Activated CD4-positive, alpha-beta T cell treated with anti-CD3 and anti-CD28 coated beads for 4 hours (primary cell): ENCODE measurements around the gene VSTM1.
"Not testable (repeated sequence)": the region's sequence is repeated elsewhere in the genome, so short reads cannot be mapped to it uniquely, and the experiment has no call there.

ENCODE experiments used
- DNase-seq, 2 donors: peaks; one replicate each; pipeline ENCODE4 v3.0.0-alpha.2; 2020

Gene VSTM1

GRCh38 chr19:54063350-54064116 is at the start of gene VSTM1:
TSS of gene VSTM1 (minus strand) at chr19:54063897. CDS start at chr19:54063777, 120 bp downstream.
- DNase-seq, result no peak

GRCh38 chr19:54109651-54110050 is 46.0 kb upstream of the VSTM1 start:
- DNase-seq, result no peak

- DNase-seq, result no peak
These were observed 44.8 kb upstream of the VSTM1 start for GRCh38 chr19:54108496-54108895.

- DNase-seq, result no peak
These were observed 44.3 kb upstream of the VSTM1 start for GRCh38 chr19:54107876-54108490.

- no peak for DNase-seq
These were observed 43.0 kb upstream of the VSTM1 start for GRCh38 chr19:54106716-54107115.

- DNase-seq, result no peak
These were observed 42.1 kb upstream of the VSTM1 start for GRCh38 chr19:54105796-54106195.

- no peak for DNase-seq
These were observed 41.5 kb upstream of the VSTM1 start for GRCh38 chr19:54104998-54105715.

- DNase-seq, result peak; percentile 95 to 96
These were observed 38.9 kb upstream of the VSTM1 start, which contains the start of gene NDUFA3 for GRCh38 chr19:54102421-54103169. TSS of gene NDUFA3 (plus strand) at chr19:54102855. CDS start at chr19:54102879, 24 bp downstream.

GRCh38 chr19:54100561-54100960 is 36.9 kb upstream of the VSTM1 start, which contains the start of gene OSCAR:
TSS of gene OSCAR (minus strand) at chr19:54100803. CDS start at chr19:54100792, 11 bp downstream.
- DNase-seq, result no peak

DNA sequence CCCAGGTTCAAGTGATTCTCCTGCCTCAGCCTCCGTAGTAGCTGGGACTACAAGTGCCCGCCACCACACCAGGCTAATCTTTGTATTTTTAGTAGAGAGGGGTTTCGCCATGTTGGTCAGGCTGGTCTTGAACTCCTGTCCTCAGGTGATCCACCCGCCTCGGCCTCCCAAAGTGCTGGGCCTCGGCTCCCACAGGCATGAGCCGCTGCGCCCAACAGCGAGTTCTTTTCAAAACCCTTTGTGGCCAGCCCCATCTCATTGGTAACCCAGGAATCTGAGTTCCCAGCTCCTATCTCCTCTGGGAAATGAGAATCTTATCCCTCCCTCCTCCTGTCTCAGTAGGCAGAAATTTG is 36.2 kb upstream of the VSTM1 start:
- DNase-seq, result not testable (repeated sequence)

- no peak for DNase-seq
These were observed 35.6 kb upstream of the VSTM1 start for GRCh38 chr19:54099190-54099902.

DNA sequence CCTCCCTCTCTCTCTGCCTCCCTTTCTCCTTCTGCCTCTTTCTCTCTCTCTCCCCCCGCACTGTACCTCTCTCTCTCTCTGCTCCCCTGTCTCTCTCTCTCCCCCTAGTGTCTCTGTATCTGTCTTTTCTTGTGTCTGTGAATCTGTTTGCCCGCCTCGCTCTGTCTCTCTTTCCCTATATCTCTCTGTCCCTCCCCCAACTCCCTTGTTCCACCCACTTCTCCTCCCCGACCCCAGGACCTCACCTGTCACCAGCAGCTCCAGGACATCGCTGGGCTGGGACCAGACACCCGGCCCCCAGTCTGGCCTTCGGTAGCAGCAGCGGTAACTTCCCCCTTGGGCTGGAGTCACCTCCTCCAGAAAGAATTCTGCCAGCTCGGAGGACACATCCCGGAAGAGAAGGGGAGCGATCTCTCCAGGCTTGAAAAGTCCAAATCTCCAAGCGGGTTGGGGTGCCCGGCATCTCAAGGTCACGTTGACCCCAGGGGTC is 33.0 kb upstream of the VSTM1 start:
- DNase-seq, result peak in 1 of 2 donors; percentile 22

DNA sequence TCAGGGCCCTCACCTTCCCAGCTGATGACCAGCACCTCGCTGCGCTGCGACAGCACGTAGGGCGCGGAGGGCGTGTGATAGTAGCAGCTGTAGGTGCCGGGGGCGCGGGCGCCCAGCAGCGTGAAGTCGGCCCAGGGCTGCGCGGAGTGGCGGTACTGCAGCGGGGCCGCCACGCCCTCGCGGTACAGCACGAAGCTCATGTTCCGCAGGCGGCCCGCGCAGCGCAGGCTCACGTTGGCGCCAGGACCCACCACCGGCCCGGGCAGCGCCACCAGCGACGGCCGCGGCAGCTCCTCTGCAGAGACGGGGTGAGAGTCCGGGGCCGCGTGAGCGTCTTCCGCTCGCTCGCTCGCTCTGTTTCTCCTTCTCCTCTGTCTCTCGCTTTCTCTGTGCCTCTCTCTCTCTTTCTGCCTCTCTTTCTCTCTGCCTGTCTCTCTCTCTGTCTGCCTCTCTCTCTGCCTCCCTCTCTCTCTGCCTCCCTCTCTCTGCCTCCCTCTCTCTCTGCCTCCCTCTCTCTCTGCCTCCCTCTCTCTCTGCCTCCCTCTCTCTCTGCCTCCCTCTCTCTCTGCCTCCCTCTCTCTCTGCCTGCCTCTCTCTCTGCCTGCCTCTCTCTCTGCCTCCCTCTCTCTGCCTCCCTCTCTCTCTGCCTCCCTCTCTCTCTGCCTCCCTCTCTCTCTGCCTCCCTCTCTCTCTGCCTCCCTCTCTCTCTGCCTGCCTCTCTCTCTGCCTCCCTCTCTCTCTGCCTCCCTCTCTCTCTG is 32.3 kb upstream of the VSTM1 start:
- DNase-seq, result peak; percentile 37 to 52

DNA sequence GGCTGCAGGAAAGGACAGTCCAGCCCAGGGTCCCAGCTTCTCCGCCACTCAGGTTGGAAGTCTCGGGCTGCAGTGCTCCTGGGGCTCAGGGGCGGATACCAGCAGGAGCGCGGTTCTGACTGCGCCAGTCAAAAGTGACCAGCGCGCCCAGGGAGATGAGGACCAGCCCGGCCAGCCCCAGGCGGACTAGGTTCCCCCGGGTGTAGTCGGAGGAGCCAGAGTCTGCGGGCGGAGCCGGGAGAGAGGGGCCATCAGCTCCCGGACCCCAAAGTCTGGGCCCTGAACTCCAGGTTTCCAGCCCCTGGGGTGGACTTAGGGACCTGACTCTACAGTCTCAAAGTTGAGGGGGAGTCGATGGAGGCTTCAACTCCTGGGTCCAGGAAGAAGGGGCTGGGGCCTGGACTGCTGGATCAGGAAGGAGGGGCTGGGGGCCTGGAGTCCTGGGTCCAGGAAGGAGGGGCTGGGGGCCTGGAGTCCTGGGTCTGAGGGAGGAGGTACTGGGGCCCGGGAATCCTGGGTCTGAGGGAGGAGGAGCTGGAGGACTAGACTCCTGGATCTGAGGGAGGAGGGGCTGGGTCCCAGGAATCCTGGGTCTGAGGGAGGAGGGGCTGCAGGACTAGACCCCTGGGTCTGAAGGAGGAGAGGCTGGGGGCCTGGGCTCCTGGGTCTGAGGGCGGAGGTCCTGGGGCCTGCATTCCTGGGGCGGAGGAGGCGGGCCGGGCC is 31.6 kb upstream of the VSTM1 start:
- no peak for DNase-seq

GRCh38 chr19:54094426-54095000 is 30.8 kb upstream of the VSTM1 start:
- no peak for DNase-seq

- no peak for DNase-seq
These were observed 20.7 kb upstream of the VSTM1 start for GRCh38 chr19:54084410-54084809.

DNA sequence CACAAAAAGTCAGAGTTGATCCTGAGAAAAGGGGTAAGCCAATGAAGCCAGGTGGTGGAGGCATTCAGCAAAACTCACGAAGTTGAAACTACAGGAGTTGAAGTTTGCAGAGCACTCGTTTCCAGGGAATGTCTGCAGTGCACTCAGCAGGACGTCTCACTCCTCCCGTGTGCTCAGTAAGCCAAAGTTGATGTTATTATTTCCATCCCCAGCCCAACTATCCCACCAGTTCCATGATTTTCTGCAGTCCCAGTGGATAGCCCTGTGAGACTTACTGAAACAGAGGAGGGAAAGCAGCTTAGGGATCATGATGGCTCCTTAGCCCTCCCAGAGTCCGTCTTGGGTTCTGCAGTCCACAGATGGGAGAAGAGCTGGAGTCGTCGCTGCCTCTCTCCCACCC is 17.3 kb upstream of the VSTM1 start, which contains the start of gene TARM1:
Gene TARM1 (minus strand): TSS at position 334 of the 400 bp plus-strand sequence. CDS start 25 bp downstream, at position 309.
- no peak for DNase-seq

DNA sequence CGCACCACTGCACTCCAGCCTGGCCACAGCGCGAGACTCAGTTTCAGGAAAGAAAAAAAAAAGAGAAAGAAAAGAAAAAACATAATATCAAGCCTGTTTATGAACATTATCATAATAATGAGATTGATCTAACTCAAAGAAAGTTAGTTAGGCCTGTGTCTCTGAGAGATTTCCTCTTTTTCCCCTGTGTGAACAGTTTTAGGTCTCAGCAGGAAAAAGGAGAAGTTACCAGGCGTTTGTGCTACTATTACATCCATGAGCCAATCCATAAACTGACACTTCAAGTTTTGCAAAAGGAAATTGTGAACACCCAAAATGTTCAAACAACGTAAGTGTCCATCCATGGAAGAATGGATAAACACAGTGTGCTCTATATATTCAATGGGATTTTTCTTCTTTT is 13.6 kb upstream of the VSTM1 start:
- no peak for DNase-seq

- no peak for DNase-seq
These were observed 11.2 kb upstream of the VSTM1 start for GRCh38 chr19:54074851-54075250.

GRCh38 chr19:54073829-54074228 is 10.1 kb upstream of the VSTM1 start:
- DNase-seq, result no peak
